ENCODE results near the gene AFF2. TPM values are rescaled to one million over a fixed set of nuclear protein-coding genes. Genes with fewer than 3 reads are reported as not detected.

The AFF2 gene
- total RNA-seq, 3 donors from 2014 or later (not counting 1 experiment from before 2014, with no cell fraction given) = 0.24 to 4.8 (median 0.79) TPM

DNA sequence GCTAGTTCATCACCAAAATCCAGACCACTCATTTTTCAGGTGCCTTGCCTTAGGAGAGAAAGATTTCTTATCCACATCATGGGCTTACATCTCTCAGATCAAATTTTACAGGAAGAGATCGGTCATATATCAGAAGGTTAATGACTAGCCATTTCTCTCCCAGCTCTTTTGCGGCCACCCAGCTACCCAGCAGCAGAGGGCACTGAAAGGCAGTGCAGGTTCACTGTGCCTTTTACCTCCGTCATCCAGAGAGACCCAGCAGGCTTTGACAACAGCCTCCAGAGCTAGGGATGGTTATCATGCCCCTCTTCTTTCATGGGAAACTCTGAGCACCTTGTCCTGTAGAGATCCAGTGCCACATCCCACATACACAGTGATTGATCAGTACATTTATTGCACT, 384.8 kb downstream of the AFF2 start:
- 50% methylated on average over 2 of the region's 3 CpGs for WGBS (ENCODE audit: insufficient coverage)
- Histone ChIP-seq H3K27ac (ENCODE audit: low read length) (no peak overlapping the region), H3K9me3 (ENCODE audit: control insufficient read depth, insufficient read depth, low read length) (no peaks in the 10 kb centered on the region), H3K4me1 (ENCODE audit: control insufficient read depth, insufficient read depth, low read length) (no peaks in the 10 kb centered on the region), H3K4me3 (ENCODE audit: low read length) (no peak overlapping the region), H3K27me3 (ENCODE audit: control insufficient read depth, insufficient read depth, low read length) (no peaks in the 10 kb centered on the region), H3K36me3 (ENCODE audit: control insufficient read depth, insufficient read depth, low read length) (no peaks in the 10 kb centered on the region)
- H3K36me3 Mint-ChIP-seq = no peaks in the 10 kb centered on the region
- H3K9me3 Mint-ChIP-seq = no peaks in the 10 kb centered on the region
- no peak overlapping the region for H3K27ac Mint-ChIP-seq
- no peak overlapping the region for H3K4me3 Mint-ChIP-seq
- DNase-seq = no peak
- H3K4me1 Mint-ChIP-seq = no peaks in the 10 kb centered on the region
- peaks cover 0 to 9% of the 10 kb centered on the region in 2 donors for H3K27me3 Mint-ChIP-seq (ENCODE audit: low read depth in 2 of 2)
- TF ChIP-seq, protein P1, sequence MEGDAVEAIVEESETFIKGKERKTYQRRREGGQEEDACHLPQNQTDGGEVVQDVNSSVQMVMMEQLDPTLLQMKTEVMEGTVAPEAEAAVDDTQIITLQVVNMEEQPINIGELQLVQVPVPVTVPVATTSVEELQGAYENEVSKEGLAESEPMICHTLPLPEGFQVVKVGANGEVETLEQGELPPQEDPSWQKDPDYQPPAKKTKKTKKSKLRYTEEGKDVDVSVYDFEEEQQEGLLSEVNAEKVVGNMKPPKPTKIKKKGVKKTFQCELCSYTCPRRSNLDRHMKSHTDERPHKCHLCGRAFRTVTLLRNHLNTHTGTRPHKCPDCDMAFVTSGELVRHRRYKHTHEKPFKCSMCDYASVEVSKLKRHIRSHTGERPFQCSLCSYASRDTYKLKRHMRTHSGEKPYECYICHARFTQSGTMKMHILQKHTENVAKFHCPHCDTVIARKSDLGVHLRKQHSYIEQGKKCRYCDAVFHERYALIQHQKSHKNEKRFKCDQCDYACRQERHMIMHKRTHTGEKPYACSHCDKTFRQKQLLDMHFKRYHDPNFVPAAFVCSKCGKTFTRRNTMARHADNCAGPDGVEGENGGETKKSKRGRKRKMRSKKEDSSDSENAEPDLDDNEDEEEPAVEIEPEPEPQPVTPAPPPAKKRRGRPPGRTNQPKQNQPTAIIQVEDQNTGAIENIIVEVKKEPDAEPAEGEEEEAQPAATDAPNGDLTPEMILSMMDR (IDR thresholded peaks at IDR 0.05) = no peak
- ATAC-seq = no peak
- intact Hi-C loops (cut with micrococcal nuclease) = no loop called here

- TF ChIP-seq, protein P1 (IDR thresholded peaks at IDR 0.05) = no peak
- intact Hi-C loops (cut with micrococcal nuclease) = no loop called here
- Mint-ChIP-seq H3K27ac (no peak overlapping the region), H3K27me3 (ENCODE audit: low read depth in 2 of 2) (peaks cover 0 to 13% of the 10 kb centered on the region in 2 donors), H3K4me1 (no peaks in the 10 kb centered on the region), H3K36me3 (no peaks in the 10 kb centered on the region), H3K9me3 (no peaks in the 10 kb centered on the region), H3K4me3 (no peak overlapping the region)
- H3K27me3 ChIP-seq (ENCODE audit: control insufficient read depth, insufficient read depth, low read length) = no peaks in the 10 kb centered on the region
- ATAC-seq (no peak), DNase-seq (no peak)
- no peaks in the 10 kb centered on the region for H3K4me1 ChIP-seq (ENCODE audit: control insufficient read depth, insufficient read depth, low read length)
- H3K4me3 ChIP-seq (ENCODE audit: low read length) = no peak overlapping the region
- H3K27ac ChIP-seq (ENCODE audit: low read length) = no peak overlapping the region
- H3K36me3 ChIP-seq (ENCODE audit: control insufficient read depth, insufficient read depth, low read length) = no peaks in the 10 kb centered on the region
- H3K9me3 ChIP-seq (ENCODE audit: control insufficient read depth, insufficient read depth, low read length) = no peaks in the 10 kb centered on the region
These were observed 393.0 kb downstream of the AFF2 start for GRCh38 chrX:148893395-148893794.

DNA sequence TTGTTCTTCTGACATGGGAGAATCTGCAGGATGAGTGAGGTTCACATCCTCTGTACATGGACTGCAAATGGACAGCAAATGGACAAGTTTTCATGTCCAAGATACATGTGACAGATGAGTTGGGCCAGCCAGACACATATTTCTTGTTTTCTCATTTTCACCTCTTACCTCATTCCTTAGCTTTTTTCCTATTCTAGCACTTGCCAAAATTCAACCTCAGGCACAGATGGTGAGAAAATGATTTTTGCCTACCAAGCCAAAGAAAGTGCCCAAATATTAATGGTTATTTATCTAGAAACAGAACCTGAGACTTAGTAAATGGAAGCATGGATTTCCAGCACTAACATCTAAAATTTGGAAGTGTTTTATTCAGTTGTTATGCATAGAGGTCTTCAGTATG, 402.2 kb downstream of the AFF2 start:
- Histone ChIP-seq H3K4me3 (ENCODE audit: low read length) (no peak overlapping the region), H3K36me3 (ENCODE audit: control insufficient read depth, insufficient read depth, low read length) (no peaks in the 10 kb centered on the region), H3K27me3 (ENCODE audit: control insufficient read depth, insufficient read depth, low read length) (no peaks in the 10 kb centered on the region), H3K9me3 (ENCODE audit: control insufficient read depth, insufficient read depth, low read length) (no peaks in the 10 kb centered on the region), H3K4me1 (ENCODE audit: control insufficient read depth, insufficient read depth, low read length) (no peaks in the 10 kb centered on the region), H3K27ac (ENCODE audit: low read length) (no peak overlapping the region)
- intact Hi-C loops (cut with micrococcal nuclease) = no loop called here
- H3K27ac Mint-ChIP-seq = no peak overlapping the region
- no peaks in the 10 kb centered on the region for H3K27me3 Mint-ChIP-seq (ENCODE audit: low read depth in 2 of 2)
- H3K36me3 Mint-ChIP-seq = no peaks in the 10 kb centered on the region
- ATAC-seq (no peak), DNase-seq (no peak)
- no peaks in the 10 kb centered on the region for H3K4me1 Mint-ChIP-seq
- H3K9me3 Mint-ChIP-seq = no peaks in the 10 kb centered on the region
- H3K4me3 Mint-ChIP-seq = no peak overlapping the region
- TF ChIP-seq, protein P1 (IDR thresholded peaks at IDR 0.05) = no peak

GRCh38 chrX:148903176-148903575, 402.8 kb downstream of the AFF2 start:
- H3K27me3 Mint-ChIP-seq (ENCODE audit: low read depth in 2 of 2) = no peaks in the 10 kb centered on the region
- H3K9me3 Mint-ChIP-seq = no peaks in the 10 kb centered on the region
- no peaks in the 10 kb centered on the region for H3K36me3 ChIP-seq (ENCODE audit: control insufficient read depth, insufficient read depth, low read length)
- ATAC-seq = no peak
- H3K4me1 Mint-ChIP-seq = no peaks in the 10 kb centered on the region
- WGBS (ENCODE audit: insufficient coverage) = 80% methylated on average over 1 of the region's 3 CpGs
- H3K4me3 Mint-ChIP-seq = no peak overlapping the region
- H3K27ac Mint-ChIP-seq = no peak overlapping the region
- no peak for DNase-seq
- no peaks in the 10 kb centered on the region for H3K36me3 Mint-ChIP-seq
- H3K4me1 ChIP-seq (ENCODE audit: control insufficient read depth, insufficient read depth, low read length) = no peaks in the 10 kb centered on the region
- TF ChIP-seq, protein P1 (IDR thresholded peaks at IDR 0.05) = no peak
- no peak overlapping the region for H3K27ac ChIP-seq (ENCODE audit: low read length)
- H3K9me3 ChIP-seq (ENCODE audit: control insufficient read depth, insufficient read depth, low read length) = no peaks in the 10 kb centered on the region
- H3K4me3 ChIP-seq (ENCODE audit: low read length) = no peak overlapping the region
- H3K27me3 ChIP-seq (ENCODE audit: control insufficient read depth, insufficient read depth, low read length) = no peaks in the 10 kb centered on the region
- intact Hi-C loops (cut with micrococcal nuclease) = no loop called here
